HG02759 (cell line): ENCODE data around the gene TMEM72.

ENCODE experiments used
- ATAC-seq: cut with Tn5 transposase; IDR thresholded peaks from one replicate; pipeline ENCODE4 v1.9.1; 2021; ENCODE audit warnings: mild to moderate bottlenecking, moderate library complexity; ENCODE audit not compliant: unreplicated experiment

The TMEM72 gene

GRCh38 chr10:44932517-44933450, 21.6 kb downstream of the TMEM72 start:
- peak; percentile 96 for ATAC-seq

GRCh38 chr10:44933451-44934321, 22.5 kb downstream of the TMEM72 start:
- no peak for ATAC-seq

- ATAC-seq: no peak
These were observed 23.5 kb downstream of the TMEM72 start for GRCh38 chr10:44934416-44935200.

GRCh38 chr10:44935201-44935965, 24.2 kb downstream of the TMEM72 start:
- ATAC-seq: no peak

- ATAC-seq: no peak
These were observed 24.8 kb downstream of the TMEM72 start for GRCh38 chr10:44935966-44936295.

GRCh38 chr10:44936314-44936975, 25.3 kb downstream of the TMEM72 start:
- no peak for ATAC-seq

GRCh38 chr10:44937196-44938005, 26.3 kb downstream of the TMEM72 start:
- ATAC-seq: no peak

- ATAC-seq: no peak
These were observed 27.8 kb downstream of the TMEM72 start for GRCh38 chr10:44938956-44939355.

- ATAC-seq: no peak
These were observed 28.7 kb downstream of the TMEM72 start for GRCh38 chr10:44939691-44940401.

GRCh38 chr10:44944354-44944753, 33.2 kb downstream of the TMEM72 start:
- ATAC-seq: no peak

GRCh38 chr10:44946205-44946604, 35.1 kb downstream of the TMEM72 start:
- ATAC-seq: peak; percentile 57

GRCh38 chr10:44947371-44948152, 36.4 kb downstream of the TMEM72 start:
- peak; percentile 70 for ATAC-seq

GRCh38 chr10:44948642-44949041, 37.5 kb downstream of the TMEM72 start:
- ATAC-seq: no peak

GRCh38 chr10:44949127-44949802, 38.1 kb downstream of the TMEM72 start:
- ATAC-seq: no peak

- ATAC-seq: no peak
These were observed 38.8 kb downstream of the TMEM72 start for GRCh38 chr10:44949915-44950314.

- no peak for ATAC-seq
These were observed 39.4 kb downstream of the TMEM72 start for GRCh38 chr10:44950326-44951225.
